Sigmoid colon (tissue), 4 donors: ENCODE data around the gene C1QL2.

ENCODE experiments used
- EP300 ChIP-seq, 4 donors: sonication (generic); formaldehyde crosslinking; IDR thresholded peaks; one replicate each; pipeline ENCODE4 v1.6.1; 2017; ENCODE audit warnings: antibody characterized with exemption in 4 of 4
- POLR2A ChIP-seq, 2 donors: fragments of 450-650 bp; IDR thresholded peaks; one replicate each; pipeline ENCODE4 v1.6.1; 2016; ENCODE audit warnings: antibody characterized with exemption in 2 of 2, mild to moderate bottlenecking in 2 of 2, moderate library complexity in 2 of 2
- POLR2AphosphoS5 ChIP-seq, 4 donors: sonication (generic); formaldehyde crosslinking; IDR thresholded peaks; one replicate each; pipeline ENCODE4 v1.6.1; 2017; ENCODE audit warnings: antibody characterized with exemption in 4 of 4
- TF ChIP-seq, protein P1 (sequence below), 4 experiments: fragments of 450-650 bp in 3 of 4; fragments of 200-600 bp in 1 of 4; IDR thresholded peaks; one replicate each; pipeline ENCODE4 v1.5.1; 2016 to 2019; ENCODE audit warnings: antibody characterized with exemption in 4 of 4, mild to moderate bottlenecking in 3 of 4, moderate library complexity in 2 of 4

DNA sequence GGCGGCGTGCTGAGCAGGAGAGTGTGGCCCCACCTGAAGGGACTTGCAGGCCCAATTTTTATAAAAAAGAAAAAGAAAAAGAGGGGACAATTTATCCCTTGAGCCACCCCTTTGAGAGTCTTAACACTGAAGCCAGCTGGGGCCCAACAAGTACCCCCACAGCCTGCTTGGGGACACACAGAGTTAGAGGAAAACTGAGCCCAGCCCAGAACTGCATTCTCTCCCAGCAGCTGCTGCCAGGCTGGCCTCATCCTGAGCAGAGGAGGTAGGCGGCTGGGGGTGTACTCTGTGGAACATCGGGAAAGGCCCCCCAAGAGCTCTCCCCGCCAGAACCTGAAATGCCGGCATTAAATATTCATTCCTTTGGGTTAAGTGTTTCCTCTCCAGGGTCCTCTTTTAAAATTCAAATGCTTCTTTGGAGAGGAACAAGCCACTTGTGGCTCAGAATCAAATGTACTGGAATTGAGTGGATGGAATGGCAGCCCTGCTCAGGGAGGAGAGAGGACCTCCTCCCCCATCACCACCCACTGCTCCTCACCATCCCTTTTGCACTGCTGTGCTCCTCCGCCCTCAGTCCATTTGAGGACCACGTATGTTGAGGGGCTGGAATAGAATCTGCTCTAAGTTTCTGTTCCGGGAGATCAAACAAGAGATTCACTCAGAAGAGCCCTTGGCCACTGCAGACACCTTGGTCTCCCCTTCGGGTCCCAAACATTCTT is 45.6 kb downstream of the C1QL2 start:
- TF ChIP-seq POLR2A (IDR thresholded peaks at IDR 0.05), result no peak
- no peak for TF ChIP-seq POLR2AphosphoS5 (IDR thresholded peaks at IDR 0.05)
- TF ChIP-seq EP300 (IDR thresholded peaks at IDR 0.05), result no peak
- TF ChIP-seq, protein P1, sequence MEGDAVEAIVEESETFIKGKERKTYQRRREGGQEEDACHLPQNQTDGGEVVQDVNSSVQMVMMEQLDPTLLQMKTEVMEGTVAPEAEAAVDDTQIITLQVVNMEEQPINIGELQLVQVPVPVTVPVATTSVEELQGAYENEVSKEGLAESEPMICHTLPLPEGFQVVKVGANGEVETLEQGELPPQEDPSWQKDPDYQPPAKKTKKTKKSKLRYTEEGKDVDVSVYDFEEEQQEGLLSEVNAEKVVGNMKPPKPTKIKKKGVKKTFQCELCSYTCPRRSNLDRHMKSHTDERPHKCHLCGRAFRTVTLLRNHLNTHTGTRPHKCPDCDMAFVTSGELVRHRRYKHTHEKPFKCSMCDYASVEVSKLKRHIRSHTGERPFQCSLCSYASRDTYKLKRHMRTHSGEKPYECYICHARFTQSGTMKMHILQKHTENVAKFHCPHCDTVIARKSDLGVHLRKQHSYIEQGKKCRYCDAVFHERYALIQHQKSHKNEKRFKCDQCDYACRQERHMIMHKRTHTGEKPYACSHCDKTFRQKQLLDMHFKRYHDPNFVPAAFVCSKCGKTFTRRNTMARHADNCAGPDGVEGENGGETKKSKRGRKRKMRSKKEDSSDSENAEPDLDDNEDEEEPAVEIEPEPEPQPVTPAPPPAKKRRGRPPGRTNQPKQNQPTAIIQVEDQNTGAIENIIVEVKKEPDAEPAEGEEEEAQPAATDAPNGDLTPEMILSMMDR (IDR thresholded peaks at IDR 0.05), result no peak
